Osteoblast (primary cell): ENCODE measurements around the gene DLX3. TPM values are rescaled to one million over a fixed set of nuclear protein-coding genes. Genes with fewer than 3 reads are reported as not detected.

ENCODE experiments used
- DNase-seq: peaks from one replicate; pipeline ENCODE4 v3.0.0; 2011; ENCODE audit warnings: low spot score, mixed read lengths; ENCODE audit not compliant: insufficient read length; ENCODE audit errors: missing footprints
- H2AFZ ChIP-seq: 2 replicates; pipeline ENCODE4 v1.6.0; 2011; ENCODE audit warnings: mild to moderate bottlenecking, low read length
- H3K27ac ChIP-seq: 2 replicates; pipeline ENCODE4 v1.5.1; 2011; ENCODE audit warnings: mild to moderate bottlenecking, low read depth, low read length, moderate library complexity
- H3K27me3 ChIP-seq: 2 replicates; pipeline ENCODE4 v1.6.0; 2012; ENCODE audit warnings: mild to moderate bottlenecking, control low read depth, inconsistent platforms, low read length, moderate library complexity; ENCODE audit not compliant: insufficient read depth
- H3K36me3 ChIP-seq: 2 replicates; pipeline ENCODE4 v1.5.1; 2011; ENCODE audit warnings: mild to moderate bottlenecking, low read length, control low read depth, moderate library complexity; ENCODE audit not compliant: insufficient read depth
- H3K4me1 ChIP-seq: 2 replicates; pipeline ENCODE4 v1.5.1; 2011; ENCODE audit warnings: mild to moderate bottlenecking, low read length, control low read depth, moderate library complexity; ENCODE audit not compliant: insufficient read depth
- H3K4me2 ChIP-seq: 2 replicates; pipeline ENCODE4 v1.6.0; 2011; ENCODE audit warnings: mild to moderate bottlenecking, low read length; ENCODE audit not compliant: insufficient read depth
- H3K4me3 ChIP-seq: fragments of 200-600 bp; sonication (generic); 3 replicates; pipeline ENCODE4 v1.5.1; 2012; ENCODE audit warnings: mild to moderate bottlenecking, low read length, inconsistent platforms; ENCODE audit not compliant: insufficient read depth
- H3K79me2 ChIP-seq: 2 replicates; pipeline ENCODE4 v1.6.0; 2012; ENCODE audit warnings: mild to moderate bottlenecking, low read length, control low read depth, inconsistent platforms; ENCODE audit not compliant: insufficient read depth
- H3K9me3 ChIP-seq: 2 replicates; pipeline ENCODE4 v1.5.1; 2011; ENCODE audit warnings: low read depth, low read length, control low read depth
- H4K20me1 ChIP-seq: 2 replicates; pipeline ENCODE4 v1.6.0; 2012; ENCODE audit warnings: mild to moderate bottlenecking, low read length, control low read depth; ENCODE audit not compliant: insufficient read depth
- total RNA-seq: library from RNA; depleted of rRNA; stranded (reverse); fragments of >200 nt; gene quantifications from 2 replicates; pipeline ENCODE4 v1.2.3, GENCODE V29; 2012
- TF ChIP-seq, protein P1 (sequence below): IDR thresholded peaks from 2 replicates; pipeline ENCODE4 v1.5.1; 2011; ENCODE audit warnings: mild to moderate bottlenecking, low read depth, low read length, moderate library complexity; ENCODE audit errors: extremely low read depth

The DLX3 gene
- total RNA-seq, 1 donor, result 1.1 TPM

- Histone ChIP-seq H3K36me3 (no peaks in the 10 kb centered on the region), H3K27me3 (peaks cover 80% of the 10 kb centered on the region), H3K4me3 (no peak overlapping the region), H3K4me1 (peaks cover 3% of the 10 kb centered on the region), H4K20me1 (no peaks in the 10 kb centered on the region), H3K4me2 (no peak overlapping the region), H2AFZ (no peak overlapping the region), H3K27ac (no peak overlapping the region), H3K9me3 (no peaks in the 10 kb centered on the region), H3K79me2 (no peaks in the 10 kb centered on the region)
- no peak for DNase-seq
- TF ChIP-seq, protein P1, sequence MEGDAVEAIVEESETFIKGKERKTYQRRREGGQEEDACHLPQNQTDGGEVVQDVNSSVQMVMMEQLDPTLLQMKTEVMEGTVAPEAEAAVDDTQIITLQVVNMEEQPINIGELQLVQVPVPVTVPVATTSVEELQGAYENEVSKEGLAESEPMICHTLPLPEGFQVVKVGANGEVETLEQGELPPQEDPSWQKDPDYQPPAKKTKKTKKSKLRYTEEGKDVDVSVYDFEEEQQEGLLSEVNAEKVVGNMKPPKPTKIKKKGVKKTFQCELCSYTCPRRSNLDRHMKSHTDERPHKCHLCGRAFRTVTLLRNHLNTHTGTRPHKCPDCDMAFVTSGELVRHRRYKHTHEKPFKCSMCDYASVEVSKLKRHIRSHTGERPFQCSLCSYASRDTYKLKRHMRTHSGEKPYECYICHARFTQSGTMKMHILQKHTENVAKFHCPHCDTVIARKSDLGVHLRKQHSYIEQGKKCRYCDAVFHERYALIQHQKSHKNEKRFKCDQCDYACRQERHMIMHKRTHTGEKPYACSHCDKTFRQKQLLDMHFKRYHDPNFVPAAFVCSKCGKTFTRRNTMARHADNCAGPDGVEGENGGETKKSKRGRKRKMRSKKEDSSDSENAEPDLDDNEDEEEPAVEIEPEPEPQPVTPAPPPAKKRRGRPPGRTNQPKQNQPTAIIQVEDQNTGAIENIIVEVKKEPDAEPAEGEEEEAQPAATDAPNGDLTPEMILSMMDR, result no peak
These were observed 30.1 kb downstream of the DLX3 start for GRCh38 chr17:49964769-49965523.

DNA sequence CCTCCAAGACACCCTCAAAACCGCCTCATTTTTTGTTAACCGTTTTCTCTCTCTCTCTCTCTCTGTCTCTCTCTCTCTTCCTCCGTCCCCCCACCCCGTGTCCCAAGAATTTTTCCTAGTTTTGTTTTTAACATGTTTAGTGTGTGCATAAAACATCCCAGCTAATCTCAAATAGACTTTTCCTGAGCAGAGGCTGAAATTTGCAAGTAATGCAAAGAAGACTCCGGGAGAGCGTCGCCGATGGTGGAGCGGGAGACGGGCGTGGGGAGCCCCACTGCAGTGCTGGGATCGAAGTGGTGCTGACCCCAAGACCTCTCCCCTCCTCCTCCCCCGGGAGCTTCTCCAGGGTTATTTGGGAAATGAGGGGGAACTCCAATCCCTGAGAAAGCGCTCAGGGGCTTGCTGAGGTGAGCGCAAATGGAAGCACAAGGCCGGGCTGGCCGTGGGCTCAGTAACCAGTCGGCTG, 30.7 kb downstream of the DLX3 start:
- Histone ChIP-seq H3K4me2 (peak overlapping the region; percentile 39), H3K79me2 (no peaks in the 10 kb centered on the region), H3K27ac (no peak overlapping the region), H3K36me3 (no peaks in the 10 kb centered on the region), H2AFZ (no peak overlapping the region), H4K20me1 (no peaks in the 10 kb centered on the region), H3K27me3 (peaks cover 75% of the 10 kb centered on the region), H3K4me3 (no peak overlapping the region), H3K9me3 (no peaks in the 10 kb centered on the region), H3K4me1 (peaks cover 6% of the 10 kb centered on the region)
- DNase-seq, result no peak
- TF ChIP-seq, protein P1, result no peak

DNA sequence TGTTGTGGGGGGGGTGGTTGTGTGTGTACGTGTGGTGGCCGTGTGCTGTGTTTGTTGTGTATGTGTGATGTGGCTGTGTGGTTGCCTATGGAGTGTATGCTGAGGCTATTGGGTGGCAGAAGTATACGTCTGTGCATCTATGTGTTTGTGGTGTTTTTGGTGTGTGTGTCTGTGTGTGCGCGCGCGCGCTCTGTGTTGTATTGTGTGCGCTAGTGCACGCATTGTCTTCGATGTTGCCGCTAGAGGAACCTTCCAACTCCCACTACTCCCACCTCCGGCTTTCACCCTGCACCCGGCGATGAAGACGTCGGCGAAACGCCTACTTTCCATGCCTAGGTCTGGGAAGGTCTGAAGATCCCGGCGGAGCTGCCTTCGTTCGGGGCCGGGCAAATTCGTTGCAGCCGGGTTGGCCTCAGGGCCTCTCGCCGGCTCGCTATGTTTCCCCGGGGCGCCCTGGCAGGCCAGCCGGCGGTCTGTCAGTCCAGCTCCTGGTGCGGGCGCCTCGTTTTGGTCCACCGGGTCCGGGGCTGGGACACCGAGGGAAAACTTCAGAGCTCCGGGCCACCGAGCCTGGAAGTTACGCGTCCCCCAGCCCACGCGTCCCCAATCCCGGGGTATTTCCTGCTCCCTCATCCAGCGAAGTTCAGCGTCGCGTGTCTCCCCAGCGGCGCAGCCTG, 31.3 kb downstream of the DLX3 start:
- H3K36me3 ChIP-seq, result no peaks in the 10 kb centered on the region
- no peaks in the 10 kb centered on the region for H3K79me2 ChIP-seq
- no peak for DNase-seq
- no peaks in the 10 kb centered on the region for H4K20me1 ChIP-seq
- H2AFZ ChIP-seq, result no peak overlapping the region
- H3K4me3 ChIP-seq, result no peak overlapping the region
- H3K4me1 ChIP-seq, result peaks cover 12% of the 10 kb centered on the region
- H3K27me3 ChIP-seq, result peaks cover 69% of the 10 kb centered on the region
- H3K4me2 ChIP-seq, result peak overlapping the region; percentile 39
- H3K27ac ChIP-seq, result no peak overlapping the region
- TF ChIP-seq, protein P1, result no peak
- H3K9me3 ChIP-seq, result no peaks in the 10 kb centered on the region

DNA sequence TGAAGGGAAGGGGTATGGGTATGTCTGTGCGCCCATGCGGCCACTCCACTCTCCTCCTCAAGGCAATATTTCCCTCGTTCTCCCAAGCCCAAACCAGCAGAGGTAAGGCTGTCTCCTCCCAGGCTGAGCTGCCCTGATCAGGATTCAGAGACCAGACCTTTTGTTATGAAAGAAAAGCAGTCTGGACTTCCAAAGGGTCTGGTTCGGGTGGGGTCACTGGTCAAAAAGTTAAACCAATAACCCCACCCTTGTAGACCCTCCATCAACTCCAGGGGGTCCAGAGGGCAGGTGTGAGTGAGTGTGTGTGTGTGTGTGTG, 31.8 kb downstream of the DLX3 start:
- DNase-seq, result no peak
- TF ChIP-seq, protein P1, result no peak
- H3K79me2 ChIP-seq, result no peaks in the 10 kb centered on the region
- no peaks in the 10 kb centered on the region for H3K36me3 ChIP-seq
- peaks cover 64% of the 10 kb centered on the region for H3K27me3 ChIP-seq
- H3K4me2 ChIP-seq, result no peak overlapping the region
- H4K20me1 ChIP-seq, result no peaks in the 10 kb centered on the region
- H3K4me1 ChIP-seq, result peaks cover 15% of the 10 kb centered on the region
- no peak overlapping the region for H2AFZ ChIP-seq
- no peak overlapping the region for H3K27ac ChIP-seq
- H3K9me3 ChIP-seq, result no peaks in the 10 kb centered on the region
- no peak overlapping the region for H3K4me3 ChIP-seq
